GM18520 (cell line): ENCODE data around the gene RNU1-4.
"Not testable (repeated sequence)": the region's sequence is repeated elsewhere in the genome, so short reads cannot be mapped to it uniquely, and the experiment has no call there.

Experiments
- ATAC-seq: cut with Tn5 transposase; IDR thresholded peaks from one replicate; pipeline ENCODE4 v1.9.1; 2021; ENCODE audit not compliant: unreplicated experiment

Gene RNU1-4

DNA sequence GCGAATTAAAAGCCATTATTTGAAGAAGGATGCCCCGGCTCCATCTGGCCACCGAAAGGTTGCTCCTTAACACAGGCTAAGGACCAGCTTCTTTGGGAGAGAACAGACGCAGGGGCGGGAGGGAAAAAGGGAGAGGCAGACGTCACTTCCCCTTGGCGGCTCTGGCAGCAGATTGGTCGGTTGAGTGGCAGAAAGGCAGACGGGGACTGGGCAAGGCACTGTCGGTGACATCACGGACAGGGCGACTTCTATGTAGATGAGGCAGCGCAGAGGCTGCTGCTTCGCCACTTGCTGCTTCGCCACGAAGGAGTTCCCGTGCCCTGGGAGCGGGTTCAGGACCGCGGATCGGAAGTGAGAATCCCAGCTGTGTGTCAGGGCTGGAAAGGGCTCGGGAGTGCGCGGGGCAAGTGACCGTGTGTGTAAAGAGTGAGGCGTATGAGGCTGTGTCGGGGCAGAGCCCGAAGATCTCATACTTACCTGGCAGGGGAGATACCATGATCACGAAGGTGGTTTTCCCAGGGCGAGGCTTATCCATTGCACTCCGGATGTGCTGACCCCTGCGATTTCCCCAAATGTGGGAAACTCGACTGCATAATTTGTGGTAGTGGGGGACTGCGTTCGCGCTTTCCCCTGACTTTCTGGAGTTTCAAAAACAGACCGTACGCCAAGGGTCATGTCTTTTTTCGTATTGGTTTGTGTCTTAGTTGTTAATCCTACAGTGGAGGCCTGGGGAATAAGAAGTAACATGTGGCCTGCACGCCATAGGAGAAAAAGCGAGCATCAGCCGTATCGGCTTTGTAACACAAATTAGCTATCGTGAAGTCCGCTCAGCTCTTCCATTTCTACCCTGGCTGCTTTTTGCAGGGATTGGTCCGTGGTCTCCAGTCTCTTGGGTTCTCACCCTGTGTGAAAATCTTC is at the start of gene RNU1-4:
RNU1-4 (plus strand) TSS at position 470 of the 918 bp plus-strand sequence.
- ATAC-seq = peak; percentile 86

DNA sequence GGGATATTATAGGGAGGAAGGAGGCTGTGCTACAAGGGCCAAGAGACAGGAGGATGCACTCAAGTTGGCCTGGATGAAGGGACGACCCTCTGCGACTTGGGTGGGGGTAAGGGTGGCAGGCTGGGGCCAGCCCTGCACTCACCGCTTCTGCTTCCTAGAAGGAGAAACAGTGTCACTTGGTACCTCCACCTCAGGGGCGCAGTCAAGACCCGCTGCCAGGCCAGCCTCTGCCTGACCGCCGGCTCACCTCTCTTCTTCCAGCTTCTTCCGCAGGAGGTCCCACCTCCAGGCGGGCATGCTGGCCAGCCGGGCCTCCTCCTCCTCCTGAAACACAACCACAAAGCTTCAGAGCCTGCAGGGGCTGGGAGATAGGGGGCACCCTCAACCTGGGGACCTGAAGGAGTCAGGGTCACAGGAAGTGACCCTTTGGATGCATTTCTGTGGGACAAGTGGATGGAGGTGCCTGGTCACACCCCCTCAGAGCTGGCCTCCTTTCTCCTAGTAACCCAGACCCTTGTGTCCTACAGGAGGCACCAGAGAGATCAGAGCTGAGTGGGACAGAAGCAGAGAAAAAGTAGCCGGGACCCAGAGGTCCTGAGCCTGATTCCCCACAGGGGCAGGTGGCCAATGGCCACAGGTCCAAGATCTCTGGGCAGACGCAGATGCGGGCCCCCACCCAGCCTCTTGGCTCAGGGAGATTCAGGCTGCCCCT is 49.2 kb upstream of the RNU1-4 start:
- ATAC-seq = not testable (repeated sequence)

GRCh38 chr1:16692283-16692682 is 48.0 kb upstream of the RNU1-4 start:
- ATAC-seq = not testable (repeated sequence)

DNA sequence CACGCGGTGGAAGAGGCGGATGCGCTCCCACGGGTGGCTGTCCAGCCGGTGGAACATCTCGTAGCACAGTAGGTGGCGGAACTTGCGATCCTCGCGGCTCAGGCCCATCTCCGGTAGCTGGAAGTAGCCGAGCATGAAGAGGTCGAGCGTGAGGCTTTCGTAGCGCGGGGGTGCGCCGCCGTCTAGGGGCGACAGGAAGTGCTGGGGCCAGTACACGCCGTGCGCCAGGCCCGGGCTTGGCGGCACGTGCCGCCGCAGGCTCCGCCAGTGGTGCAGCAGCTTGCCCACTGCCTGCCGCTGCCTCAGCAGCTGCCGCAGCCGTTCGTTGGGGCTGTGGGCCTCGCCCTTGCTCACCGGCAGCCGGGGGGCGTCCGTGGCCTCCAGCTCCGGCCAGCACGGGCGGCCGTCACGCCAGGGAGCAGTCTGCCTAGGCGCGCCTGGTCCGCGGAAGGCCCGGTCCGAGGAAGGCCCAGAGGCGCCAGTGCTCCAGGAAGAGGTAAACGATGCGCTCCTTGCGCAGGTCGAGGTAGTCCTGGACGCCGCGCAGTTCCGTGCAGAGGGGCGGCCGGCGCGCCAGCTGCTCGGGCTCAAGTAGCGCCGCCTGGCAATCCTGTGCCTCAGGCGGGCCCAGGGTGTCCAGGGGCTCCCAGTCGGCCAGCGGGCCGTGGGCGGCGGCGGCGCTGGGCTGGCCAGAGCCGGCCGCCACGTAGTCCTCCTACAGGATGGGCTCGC is 47.4 kb upstream of the RNU1-4 start:
- ATAC-seq = not testable (repeated sequence)

DNA sequence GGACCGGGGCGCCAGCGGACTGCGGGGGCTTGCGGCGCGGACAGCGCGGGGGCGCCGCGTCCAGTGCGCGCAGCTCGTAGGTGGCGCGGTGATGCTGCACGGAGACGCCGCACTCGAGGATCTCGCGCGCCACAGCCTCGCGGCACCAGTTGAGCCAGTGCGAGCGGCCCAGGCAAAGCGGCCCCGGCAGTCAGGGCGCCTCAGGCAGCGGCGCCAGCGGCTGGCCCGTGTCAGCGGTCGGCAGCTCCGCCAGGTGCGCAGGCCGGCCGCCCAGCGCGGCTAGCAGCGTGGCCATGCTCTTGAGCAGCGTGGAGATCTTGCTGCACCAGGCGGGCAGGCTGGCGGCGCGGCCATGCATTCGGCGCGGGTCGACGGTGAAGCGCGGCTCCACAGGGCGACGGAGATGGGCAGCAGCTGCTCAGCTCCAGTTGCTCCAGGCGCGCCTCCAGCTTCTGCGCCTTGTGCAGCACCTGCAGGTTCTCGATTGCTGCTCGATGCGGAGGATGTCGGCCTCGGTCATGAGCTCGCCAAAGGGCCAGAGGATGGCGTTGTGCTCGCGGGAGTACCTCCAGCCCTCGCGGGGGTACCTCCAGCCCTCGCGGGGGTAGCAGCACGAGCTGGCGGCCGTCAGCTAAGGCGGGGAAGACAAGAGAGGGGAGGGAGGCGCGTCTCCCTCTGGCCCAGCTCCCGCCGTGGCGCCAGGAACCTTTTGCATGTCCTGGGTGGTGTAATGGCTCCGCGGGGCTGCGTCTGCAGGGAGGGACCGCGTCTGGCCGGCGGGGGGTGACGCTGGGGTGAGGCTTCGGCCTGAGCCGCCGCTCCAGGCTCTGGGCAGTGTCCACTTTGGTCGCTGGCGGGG is 46.6 kb upstream of the RNU1-4 start:
- not testable (repeated sequence) for ATAC-seq

DNA sequence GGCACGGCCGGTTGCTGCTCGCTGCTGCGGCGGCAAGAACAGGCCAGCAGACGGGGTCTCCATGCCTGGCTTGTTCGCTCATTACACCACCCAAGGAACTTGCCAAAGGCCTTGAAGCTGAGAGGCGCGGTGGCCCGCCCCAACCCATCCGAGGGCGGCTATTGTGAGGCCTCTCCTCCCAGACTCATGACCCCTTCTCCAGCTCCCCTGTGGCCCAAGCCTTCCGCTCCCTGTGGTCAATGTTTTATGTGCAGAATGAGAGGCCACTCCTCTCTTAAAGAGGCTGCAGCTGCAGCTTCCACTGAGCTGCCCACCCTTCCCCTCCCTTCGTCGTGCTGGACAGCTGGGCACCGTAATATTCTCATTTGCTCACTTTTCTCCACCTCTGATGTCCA is 46.0 kb upstream of the RNU1-4 start:
- not testable (repeated sequence) for ATAC-seq

- not testable (repeated sequence) for ATAC-seq
Observed at GRCh38 chr1:16696507-16697150, 43.7 kb upstream of the RNU1-4 start.

DNA sequence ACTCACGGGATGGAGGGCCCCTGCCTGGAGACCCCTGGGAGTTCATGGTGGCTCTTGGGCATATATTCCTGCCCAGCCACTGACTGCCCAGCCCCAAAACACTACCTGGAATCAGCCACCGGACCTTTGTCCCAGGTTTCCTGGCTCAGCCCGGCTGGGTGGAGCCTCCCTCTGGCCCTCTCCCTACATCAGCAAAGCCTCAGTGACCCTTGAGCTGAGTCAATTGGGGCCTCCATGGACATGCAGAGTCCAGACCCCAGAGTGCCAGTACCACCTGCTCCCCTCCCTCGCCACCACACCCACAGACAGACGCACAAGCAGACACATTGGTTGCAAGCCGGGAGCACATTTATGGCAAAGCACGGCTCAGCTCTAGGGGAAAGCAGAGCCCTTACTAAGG is 43.2 kb upstream of the RNU1-4 start:
- ATAC-seq = not testable (repeated sequence)

DNA sequence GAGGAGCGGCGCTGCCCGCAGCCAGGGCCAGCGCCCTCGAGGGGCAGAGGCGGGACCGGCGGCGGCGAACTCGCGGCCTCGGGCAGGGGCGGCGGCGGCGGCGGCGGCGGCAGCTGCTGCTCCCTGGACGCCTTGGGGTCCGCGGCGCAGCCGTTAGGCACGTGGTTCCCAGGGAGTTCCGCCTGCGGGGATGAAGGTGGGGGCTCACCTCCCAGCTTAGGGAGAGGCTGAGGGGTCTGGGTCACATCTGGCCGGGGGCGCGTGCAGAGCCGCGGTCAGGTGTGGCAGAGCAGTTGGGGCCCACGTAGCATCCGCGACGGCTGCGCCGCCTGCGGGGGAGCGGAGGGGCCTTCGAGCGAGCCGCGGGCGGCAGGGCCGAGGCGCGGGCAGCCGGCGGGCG is 40.9 kb upstream of the RNU1-4 start:
- not testable (repeated sequence) for ATAC-seq

DNA sequence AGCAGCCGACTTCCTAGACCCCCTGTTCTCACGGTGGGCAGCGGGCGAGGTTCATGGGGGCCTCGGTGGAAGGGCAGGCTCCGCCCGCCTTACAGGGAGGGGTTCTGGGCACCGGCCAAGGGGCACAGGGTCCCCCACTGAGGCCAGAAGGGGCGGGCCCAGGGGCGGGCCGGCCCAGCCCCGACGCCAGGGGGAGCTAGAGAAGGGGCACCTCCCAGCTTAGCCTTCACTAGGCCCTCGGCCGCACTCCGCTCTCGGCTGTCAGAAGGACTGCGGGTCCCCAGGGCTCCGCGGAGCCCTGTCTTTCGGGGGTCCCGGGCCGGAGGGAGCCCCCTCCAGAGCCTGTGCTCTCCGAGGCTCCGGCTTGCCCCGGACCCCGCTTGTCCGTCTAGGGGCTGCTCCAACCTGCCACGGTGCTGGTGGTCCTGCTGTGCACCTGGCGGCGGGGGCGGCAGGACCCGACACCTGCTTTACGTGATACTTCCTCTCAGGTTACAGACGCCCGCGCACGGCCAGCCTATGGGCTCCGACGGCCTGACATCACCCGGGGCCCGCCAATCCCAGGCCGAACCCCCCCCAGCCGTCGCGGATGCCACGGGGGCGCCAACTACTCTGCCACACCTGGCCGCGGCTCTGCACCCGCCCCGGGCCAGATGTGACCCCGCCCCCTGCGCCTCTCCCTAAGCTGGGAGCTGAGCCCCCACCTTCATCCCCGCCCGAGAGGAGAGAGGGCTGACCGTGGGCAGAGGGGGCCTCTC is 40.0 kb upstream of the RNU1-4 start:
- not testable (repeated sequence) for ATAC-seq

DNA sequence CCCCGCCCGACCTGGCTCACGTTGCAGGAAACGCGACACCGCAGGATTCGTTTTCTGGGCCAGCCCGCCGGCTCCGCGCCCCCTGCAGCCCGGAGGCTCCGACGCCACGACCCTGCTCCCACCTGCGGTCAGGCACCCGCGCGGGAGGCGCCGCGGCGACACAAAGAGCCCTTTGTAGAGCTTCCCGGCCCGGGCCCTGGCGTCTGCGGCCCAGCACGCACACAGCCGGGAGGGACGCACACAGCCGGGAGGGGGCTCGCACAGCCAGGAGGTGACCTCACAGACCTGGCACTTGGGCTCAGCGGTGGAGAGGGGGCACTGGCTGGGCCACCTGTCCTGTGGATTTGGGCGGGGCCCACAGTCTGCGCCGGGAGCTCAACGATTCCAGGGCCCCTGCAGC is 39.1 kb upstream of the RNU1-4 start:
- ATAC-seq = not testable (repeated sequence)

DNA sequence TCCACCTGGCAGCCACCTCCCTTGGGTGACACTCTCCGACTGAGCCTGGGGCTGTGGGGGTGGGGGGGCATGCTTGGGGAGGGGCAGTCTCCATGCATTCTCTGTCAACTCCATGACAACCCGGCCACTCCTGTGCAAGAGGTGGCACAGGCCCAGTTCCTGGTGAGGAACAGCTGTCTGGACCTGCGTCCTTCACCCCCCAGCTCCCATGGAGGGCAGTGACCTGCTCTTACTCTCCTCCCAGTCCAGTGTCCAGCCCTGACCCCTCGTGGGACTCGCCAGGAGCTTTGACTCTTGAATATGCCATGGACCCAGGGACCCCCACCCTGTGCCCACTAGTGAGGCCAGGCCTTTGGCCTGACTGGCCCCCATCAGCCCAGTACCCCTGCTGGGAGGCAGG is 38.0 kb upstream of the RNU1-4 start:
- ATAC-seq = not testable (repeated sequence)

DNA sequence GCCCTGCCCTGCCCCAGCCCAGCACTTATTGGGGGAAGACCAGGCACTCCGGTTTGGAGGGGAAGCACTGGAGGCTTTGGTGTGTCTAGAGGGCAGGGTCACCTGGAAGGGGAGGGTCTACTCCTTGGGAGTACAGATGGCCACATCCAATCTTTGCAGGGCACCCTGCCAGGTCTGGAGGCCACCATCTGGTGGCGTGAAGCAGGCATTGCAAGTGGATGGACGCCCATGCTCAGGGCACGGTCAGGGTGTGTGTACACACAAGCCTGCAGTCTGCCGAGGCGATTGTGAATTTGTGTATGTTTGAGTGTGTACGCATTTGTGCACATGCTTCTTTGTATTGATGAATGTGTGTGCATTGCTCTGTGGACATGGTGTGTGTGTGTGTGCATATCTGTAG is 37.2 kb upstream of the RNU1-4 start:
- ATAC-seq = not testable (repeated sequence)

DNA sequence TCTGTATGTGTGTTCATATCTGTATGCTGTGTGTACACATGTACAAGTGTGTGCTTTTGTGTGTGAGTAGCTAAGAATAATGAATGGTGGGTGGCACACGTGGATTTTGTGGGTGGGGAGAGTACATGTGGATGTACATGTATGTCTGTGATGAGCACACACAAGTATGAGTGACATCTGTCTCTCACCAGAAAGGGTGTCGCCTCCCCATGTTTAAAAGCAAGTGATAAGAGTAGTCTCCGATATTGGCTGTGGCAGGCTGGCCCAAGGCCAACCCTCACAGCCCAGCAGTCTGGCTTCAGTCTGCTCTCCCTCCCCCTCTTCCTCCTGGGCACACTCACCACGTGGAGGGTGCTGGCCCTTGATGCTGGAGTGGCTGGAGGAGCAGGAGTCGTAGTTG is 36.7 kb upstream of the RNU1-4 start:
- not testable (repeated sequence) for ATAC-seq

GRCh38 chr1:16704076-16704475 is 36.2 kb upstream of the RNU1-4 start:
- not testable (repeated sequence) for ATAC-seq

GRCh38 chr1:16704502-16705100 is 35.7 kb upstream of the RNU1-4 start:
- not testable (repeated sequence) for ATAC-seq

GRCh38 chr1:16706302-16706701 is 34.0 kb upstream of the RNU1-4 start:
- ATAC-seq = not testable (repeated sequence)
